SH-SY5Y (cell line): Measurements from ENCODE around the gene SAV1.

Source experiments
- GATA2 ChIP-seq: IDR thresholded peaks from 2 replicates; pipeline ENCODE4 v1.6.1; 2011; ENCODE audit warnings: mild to moderate bottlenecking, low read depth, low read length
- GATA3 ChIP-seq: IDR thresholded peaks from 2 replicates; pipeline ENCODE4 v1.6.1; 2011; ENCODE audit warnings: low read depth, mild to moderate bottlenecking, low read length, moderate library complexity

GRCh38 chr14:50657753-50658152 lies 10.4 kb downstream of the SAV1 start:
- TF ChIP-seq GATA2 (no peak), GATA3 (no peak)
